Measurements from ENCODE around the gene CNTD1. TPM values are rescaled to one million over a fixed set of nuclear protein-coding genes. Genes with fewer than 3 reads are reported as not detected.

The CNTD1 gene, protein sequence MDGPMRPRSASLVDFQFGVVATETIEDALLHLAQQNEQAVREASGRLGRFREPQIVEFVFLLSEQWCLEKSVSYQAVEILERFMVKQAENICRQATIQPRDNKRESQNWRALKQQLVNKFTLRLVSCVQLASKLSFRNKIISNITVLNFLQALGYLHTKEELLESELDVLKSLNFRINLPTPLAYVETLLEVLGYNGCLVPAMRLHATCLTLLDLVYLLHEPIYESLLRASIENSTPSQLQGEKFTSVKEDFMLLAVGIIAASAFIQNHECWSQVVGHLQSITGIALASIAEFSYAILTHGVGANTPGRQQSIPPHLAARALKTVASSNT
- polyA plus RNA-seq: 2.1 and 4.4 TPM in 2 replicates

GRCh38 chr17:42798383-42799380, at the start of gene CNTD1, which contains the start of gene COA3:
TSS of gene CNTD1 (plus strand) at chr17:42798861. CDS start at chr17:42799068, 207 bp downstream.
TSS of gene COA3 (minus strand) at chr17:42798704. CDS start at chr17:42798681, 23 bp downstream.

DNA sequence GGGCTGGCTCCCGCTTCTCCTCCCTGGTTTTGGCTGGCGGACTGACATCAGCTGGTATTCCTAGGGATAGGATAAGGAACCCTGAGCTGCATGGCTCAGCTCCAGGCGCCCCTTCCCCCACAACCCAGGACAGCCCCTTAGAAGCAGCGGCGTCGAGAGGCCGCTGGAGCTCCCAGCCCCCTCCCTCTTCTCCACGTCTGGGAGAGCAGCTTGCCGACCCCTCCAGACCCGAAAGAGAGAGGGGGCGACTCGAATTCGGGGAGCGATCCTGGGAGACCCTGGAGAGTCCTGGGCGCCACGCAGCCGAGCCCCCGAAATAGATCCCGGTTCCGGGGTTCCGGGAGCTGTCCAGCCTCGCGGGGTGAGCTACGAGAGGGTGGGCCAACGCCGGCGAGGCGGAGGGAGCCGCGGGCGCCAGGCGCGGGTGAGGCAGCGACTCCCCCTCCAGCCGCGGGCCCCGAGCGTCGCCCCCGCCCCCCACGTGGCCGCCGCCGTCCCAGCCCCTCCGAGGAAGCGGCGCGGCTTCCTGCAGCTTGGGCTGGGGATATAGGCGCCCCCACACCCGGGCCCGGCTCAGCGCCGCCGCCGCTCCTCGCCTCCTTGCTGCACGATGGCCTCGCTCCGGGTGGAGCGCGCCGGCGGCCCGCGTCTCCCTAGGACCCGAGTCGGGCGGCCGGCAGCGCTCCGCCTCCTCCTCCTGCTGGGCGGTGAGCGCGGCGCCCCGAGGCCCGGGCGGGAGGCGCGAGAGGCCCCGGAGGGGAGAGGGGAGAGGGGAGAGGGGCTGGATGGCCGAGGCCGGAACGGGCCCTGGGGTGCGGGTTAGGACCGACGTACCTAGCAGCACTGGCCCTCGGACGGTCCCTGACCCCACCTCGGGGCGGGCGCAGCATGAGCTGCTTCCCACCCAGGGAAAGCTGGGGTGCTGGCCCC, 37.7 kb upstream of the CNTD1 start, which contains the start of gene RAMP2:
TSS of gene RAMP2 (plus strand) at position 576 of the 930 bp plus-strand sequence. CDS start at position 611, 35 bp downstream.

GRCh38 chr17:42773290-42774035, 25.2 kb upstream of the CNTD1 start, which contains the start of gene VPS25:
TSS of gene VPS25 (plus strand) at chr17:42773449. CDS start at chr17:42773476, 27 bp downstream.

GRCh38 chr17:42779936-42780850, 18.5 kb upstream of the CNTD1 start, which contains the start of gene WNK4:
TSS of gene WNK4 (plus strand) at chr17:42780610. CDS start at chr17:42780699, 89 bp downstream.

DNA sequence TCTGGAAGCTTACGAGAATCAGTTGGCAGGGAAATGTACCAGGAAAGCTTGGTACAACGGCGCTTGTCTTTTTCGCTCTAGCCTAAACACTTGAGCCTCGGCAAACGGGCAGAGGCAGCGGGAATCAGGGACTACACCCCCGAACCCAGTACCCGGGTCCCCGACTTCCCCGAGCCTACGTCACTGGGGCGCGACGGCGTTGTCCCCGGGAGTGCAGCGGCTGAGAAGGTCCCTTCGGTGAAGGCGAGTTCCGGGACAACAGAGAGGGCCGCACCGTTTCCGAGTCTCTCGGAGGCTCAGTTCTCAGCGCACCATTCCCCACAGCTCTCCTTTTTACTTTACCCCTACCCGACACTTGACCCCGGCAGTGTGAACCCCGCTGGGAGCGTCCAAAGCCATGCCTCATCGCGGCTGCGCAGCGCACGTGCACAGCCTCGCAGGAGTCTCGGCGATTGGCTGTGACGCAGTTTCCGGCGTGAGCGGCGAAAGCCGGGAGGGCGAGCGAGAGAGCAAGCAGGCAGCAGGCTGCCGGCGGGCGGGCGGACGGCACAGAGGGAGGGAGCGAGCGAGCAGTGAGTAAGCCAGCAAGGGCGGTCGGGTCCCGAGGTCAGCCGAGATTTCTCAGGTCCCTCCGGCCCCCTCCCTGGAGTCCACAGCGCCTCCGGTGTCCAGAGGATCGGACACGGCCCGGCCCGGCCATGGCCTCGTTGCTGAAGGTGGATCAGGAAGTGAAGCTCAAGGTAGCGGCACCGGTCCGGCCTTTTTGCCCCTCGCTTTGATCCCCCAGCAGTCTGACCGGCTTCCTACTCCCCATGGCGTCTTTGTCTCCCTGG, 34.5 kb downstream of the CNTD1 start, which contains the start of gene PSME3:
TSS of gene PSME3 (plus strand) at position 464 of the 833 bp plus-strand sequence. CDS start at position 699, 235 bp downstream.

DNA sequence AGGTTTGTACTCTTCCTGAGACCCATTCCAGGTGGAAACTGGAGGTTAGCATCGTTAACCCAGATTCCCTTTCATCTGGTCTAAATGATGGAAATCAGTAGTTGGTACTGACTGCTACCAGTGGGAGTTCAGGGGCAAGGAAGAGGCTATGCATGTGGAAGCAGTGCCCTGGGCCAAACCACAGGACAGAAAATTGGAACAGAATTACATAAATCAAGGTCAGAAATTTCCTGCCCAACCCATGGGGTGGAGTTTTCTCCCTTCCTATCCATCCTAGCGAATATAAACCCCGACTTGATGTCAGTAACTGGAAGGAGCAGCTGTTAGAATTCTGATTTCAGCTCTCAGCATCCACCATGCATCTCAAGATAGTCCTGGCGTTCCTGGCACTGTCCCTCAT, 45.6 kb downstream of the CNTD1 start, which contains the start of gene AOC2:
TSS of gene AOC2 (plus strand) at position 310 of the 400 bp plus-strand sequence. CDS start at position 357, 47 bp downstream.

GRCh38 chr17:42850954-42851353, 52.3 kb downstream of the CNTD1 start, which contains the start of gene AOC3:
TSS of gene AOC3 (plus strand) at chr17:42851199. CDS start at chr17:42851344, 145 bp downstream.

Other genes starting within 250 kb of the CNTD1 start
- 0.32 and 0.83 TPM in 2 replicates for gene HSD17B1, start 245.9 kb upstream of the CNTD1 start, polyA plus RNA-seq
- 11.2 and 11.7 TPM in 2 replicates for gene COASY, start 236.7 kb upstream of the CNTD1 start, polyA plus RNA-seq
- gene MLX, start 231.8 kb upstream of the CNTD1 start, polyA plus RNA-seq: 28.0 and 29.9 TPM in 2 replicates
- gene PSMC3IP, start 221.1 kb upstream of the CNTD1 start, polyA plus RNA-seq: 6.4 TPM in 1 of 2 replicates, not detected in the other
- 3.6 and 4.2 TPM in 2 replicates for gene RETREG3, start 189.5 kb upstream of the CNTD1 start, polyA plus RNA-seq
- gene TUBG1, start 189.2 kb upstream of the CNTD1 start, polyA plus RNA-seq: 24.6 and 29.5 TPM in 2 replicates
- gene TUBG2, start 139.6 kb upstream of the CNTD1 start, polyA plus RNA-seq: 15.4 and 23.9 TPM in 2 replicates
- 0.40 TPM in 1 of 2 replicates, not detected in the other for gene PLEKHH3, start 121.9 kb upstream of the CNTD1 start, polyA plus RNA-seq
- gene CCR10, start 117.0 kb upstream of the CNTD1 start, polyA plus RNA-seq: 0.48 TPM in 1 of 2 replicates, not detected in the other
- gene CNTNAP1, start 116.3 kb upstream of the CNTD1 start, polyA plus RNA-seq: 6.8 and 11.4 TPM in 2 replicates
- gene EZH1, start 53.8 kb upstream of the CNTD1 start, polyA plus RNA-seq: 49.6 and 72.0 TPM in 2 replicates
- gene RAMP2, start 37.6 kb upstream of the CNTD1 start, polyA plus RNA-seq: 0.64 TPM in 1 of 2 replicates, not detected in the other
- 55.2 and 81.1 TPM in 2 replicates for gene VPS25, start 25.4 kb upstream of the CNTD1 start, polyA plus RNA-seq
- gene WNK4, start 18.3 kb upstream of the CNTD1 start, polyA plus RNA-seq: 0.20 TPM in 2 replicates
- 578 and 642 TPM in 2 replicates for gene COA3, start 157 bp upstream of the CNTD1 start, polyA plus RNA-seq
- 42.3 and 53.5 TPM in 2 replicates for gene BECN1, start 25.4 kb downstream of the CNTD1 start, polyA plus RNA-seq
- 28.4 and 38.3 TPM in 2 replicates for gene PSME3, start 34.5 kb downstream of the CNTD1 start, polyA plus RNA-seq
- 0.22 TPM in 1 of 2 replicates, not detected in the other for gene AOC2, start 45.7 kb downstream of the CNTD1 start, polyA plus RNA-seq
- gene AOC3, start 52.3 kb downstream of the CNTD1 start, polyA plus RNA-seq: not detected in 2 replicates
- not detected in 2 replicates for gene G6PC1, start 101.9 kb downstream of the CNTD1 start, polyA plus RNA-seq
- gene AARSD1, start 165.6 kb downstream of the CNTD1 start, polyA plus RNA-seq: 51.6 and 63.8 TPM in 2 replicates
- 0.23 TPM in 1 of 2 replicates, not detected in the other for gene PTGES3L, start 181.2 kb downstream of the CNTD1 start, polyA plus RNA-seq
- 13.3 and 14.2 TPM in 2 replicates for gene RUNDC1, start 181.7 kb downstream of the CNTD1 start, polyA plus RNA-seq
- gene RPL27, start 199.6 kb downstream of the CNTD1 start, polyA plus RNA-seq: 857 and 976 TPM in 2 replicates
- not detected in 2 replicates for gene IFI35, start 207.9 kb downstream of the CNTD1 start, polyA plus RNA-seq
- 5.5 and 6.8 TPM in 2 replicates for gene VAT1, start 223.5 kb downstream of the CNTD1 start, polyA plus RNA-seq
- gene RND2, start 226.4 kb downstream of the CNTD1 start, polyA plus RNA-seq: 3.3 and 5.0 TPM in 2 replicates

All from Purkinje cell (primary cell).